ENCODE data around the gene SLAIN2.
"Not testable (repeated sequence)": the region's sequence is repeated elsewhere in the genome, so short reads cannot be mapped to it uniquely, and the experiment has no call there.

SLAIN2 gene

GRCh38 chr4:48311896-48312295 lies 29.4 kb upstream of the SLAIN2 start:
- Histone ChIP-seq H3K4me1 (ENCODE audit: control insufficient read depth, insufficient read depth, low read length) (no peaks in the 10 kb centered on the region), H3K9me3 (ENCODE audit: control insufficient read depth, insufficient read depth, low read length) (no peaks in the 10 kb centered on the region), H3K27ac (ENCODE audit: low read length) (no peak overlapping the region), H3K36me3 (ENCODE audit: control insufficient read depth, insufficient read depth, low read length) (no peaks in the 10 kb centered on the region), H3K27me3 (ENCODE audit: control insufficient read depth, insufficient read depth, low read length) (no peaks in the 10 kb centered on the region), H3K4me3 (ENCODE audit: low read length) (no peak overlapping the region)
- no peak for DNase-seq (ENCODE audit: low read depth, low spot score)
- WGBS (ENCODE audit: insufficient coverage, insufficient read length), result no CpG with 5 or more reads among the region's 3 CpGs

- H3K4me1 ChIP-seq (ENCODE audit: control insufficient read depth, insufficient read depth, low read length); H3K27ac ChIP-seq (ENCODE audit: low read length); H3K36me3 ChIP-seq (ENCODE audit: control insufficient read depth, insufficient read depth, low read length); H3K27me3 ChIP-seq (ENCODE audit: control insufficient read depth, insufficient read depth, low read length); H3K4me3 ChIP-seq (ENCODE audit: low read length); H3K9me3 ChIP-seq (ENCODE audit: control insufficient read depth, insufficient read depth, low read length); DNase-seq (ENCODE audit: low read depth, low spot score): not testable (repeated sequence)
Observed at GRCh38 chr4:48314746-48315145, 26.6 kb upstream of the SLAIN2 start.

- Histone ChIP-seq H3K4me1 (ENCODE audit: control insufficient read depth, insufficient read depth, low read length) (no peaks in the 10 kb centered on the region), H3K27me3 (ENCODE audit: control insufficient read depth, insufficient read depth, low read length) (no peaks in the 10 kb centered on the region), H3K4me3 (ENCODE audit: low read length) (no peak overlapping the region), H3K27ac (ENCODE audit: low read length) (no peak overlapping the region), H3K36me3 (ENCODE audit: control insufficient read depth, insufficient read depth, low read length) (no peaks in the 10 kb centered on the region), H3K9me3 (ENCODE audit: control insufficient read depth, insufficient read depth, low read length) (no peaks in the 10 kb centered on the region)
- WGBS (ENCODE audit: insufficient coverage, insufficient read length), result no CpG with 5 or more reads among the region's 7 CpGs
- DNase-seq (ENCODE audit: low read depth, low spot score), result no peak
Observed at GRCh38 chr4:48315728-48316630, 25.4 kb upstream of the SLAIN2 start.

- H3K27me3 ChIP-seq (ENCODE audit: control insufficient read depth, insufficient read depth, low read length), result no peaks in the 10 kb centered on the region
- no CpG with 5 or more reads among the region's 2 CpGs for WGBS (ENCODE audit: insufficient coverage, insufficient read length)
- H3K4me3 ChIP-seq (ENCODE audit: low read length), result no peak overlapping the region
- no peaks in the 10 kb centered on the region for H3K36me3 ChIP-seq (ENCODE audit: control insufficient read depth, insufficient read depth, low read length)
- no peak for DNase-seq (ENCODE audit: low read depth, low spot score)
- H3K4me1 ChIP-seq (ENCODE audit: control insufficient read depth, insufficient read depth, low read length), result no peaks in the 10 kb centered on the region
- H3K9me3 ChIP-seq (ENCODE audit: control insufficient read depth, insufficient read depth, low read length), result no peaks in the 10 kb centered on the region
- no peak overlapping the region for H3K27ac ChIP-seq (ENCODE audit: low read length)
Observed at GRCh38 chr4:48321312-48321711, 20.0 kb upstream of the SLAIN2 start.

- Histone ChIP-seq H3K4me3 (ENCODE audit: low read length) (no peak overlapping the region), H3K4me1 (ENCODE audit: control insufficient read depth, insufficient read depth, low read length) (no peaks in the 10 kb centered on the region), H3K27ac (ENCODE audit: low read length) (no peak overlapping the region), H3K36me3 (ENCODE audit: control insufficient read depth, insufficient read depth, low read length) (no peaks in the 10 kb centered on the region), H3K9me3 (ENCODE audit: control insufficient read depth, insufficient read depth, low read length) (no peaks in the 10 kb centered on the region), H3K27me3 (ENCODE audit: control insufficient read depth, insufficient read depth, low read length) (no peaks in the 10 kb centered on the region)
- no CpG with 5 or more reads among the region's 2 CpGs for WGBS (ENCODE audit: insufficient coverage, insufficient read length)
- no peak for DNase-seq (ENCODE audit: low read depth, low spot score)
Observed at GRCh38 chr4:48322063-48322462, 19.3 kb upstream of the SLAIN2 start.

GRCh38 chr4:48324281-48324680 lies 17.0 kb upstream of the SLAIN2 start:
- H3K4me1 ChIP-seq (ENCODE audit: control insufficient read depth, insufficient read depth, low read length), result no peaks in the 10 kb centered on the region
- no CpG with 5 or more reads among the region's 2 CpGs for WGBS (ENCODE audit: insufficient coverage, insufficient read length)
- no peak overlapping the region for H3K27ac ChIP-seq (ENCODE audit: low read length)

GRCh38 chr4:48329193-48329592 lies 12.1 kb upstream of the SLAIN2 start:
- DNase-seq (ENCODE audit: low read depth, low spot score), result no peak
- Histone ChIP-seq H3K9me3 (ENCODE audit: control insufficient read depth, insufficient read depth, low read length) (no peaks in the 10 kb centered on the region), H3K27ac (ENCODE audit: low read length) (no peak overlapping the region), H3K36me3 (ENCODE audit: control insufficient read depth, insufficient read depth, low read length) (no peaks in the 10 kb centered on the region), H3K4me3 (ENCODE audit: low read length) (no peak overlapping the region), H3K4me1 (ENCODE audit: control insufficient read depth, insufficient read depth, low read length) (no peaks in the 10 kb centered on the region), H3K27me3 (ENCODE audit: control insufficient read depth, insufficient read depth, low read length) (no peaks in the 10 kb centered on the region)
- WGBS (ENCODE audit: insufficient coverage, insufficient read length), result no CpG with 5 or more reads among the region's 1 CpG

More at GRCh38 chr4:48324281-48324680, 17.0 kb upstream of the SLAIN2 start:
- H3K36me3 ChIP-seq (ENCODE audit: control insufficient read depth, insufficient read depth, low read length), result no peaks in the 10 kb centered on the region
- no peaks in the 10 kb centered on the region for H3K27me3 ChIP-seq (ENCODE audit: control insufficient read depth, insufficient read depth, low read length)
- no peaks in the 10 kb centered on the region for H3K9me3 ChIP-seq (ENCODE audit: control insufficient read depth, insufficient read depth, low read length)
- DNase-seq (ENCODE audit: low read depth, low spot score), result no peak
- no peak overlapping the region for H3K4me3 ChIP-seq (ENCODE audit: low read length)

GRCh38 chr4:48329976-48330375 lies 11.4 kb upstream of the SLAIN2 start:
- H3K36me3 ChIP-seq (ENCODE audit: control insufficient read depth, insufficient read depth, low read length), result no peaks in the 10 kb centered on the region
- no peaks in the 10 kb centered on the region for H3K9me3 ChIP-seq (ENCODE audit: control insufficient read depth, insufficient read depth, low read length)
- H3K27me3 ChIP-seq (ENCODE audit: control insufficient read depth, insufficient read depth, low read length), result no peaks in the 10 kb centered on the region
- H3K4me1 ChIP-seq (ENCODE audit: control insufficient read depth, insufficient read depth, low read length), result no peaks in the 10 kb centered on the region
- DNase-seq (ENCODE audit: low read depth, low spot score), result no peak
- H3K27ac ChIP-seq (ENCODE audit: low read length), result no peak overlapping the region
- H3K4me3 ChIP-seq (ENCODE audit: low read length), result no peak overlapping the region

- DNase-seq (ENCODE audit: low read depth, low spot score), result no peak
- Histone ChIP-seq H3K4me1 (ENCODE audit: control insufficient read depth, insufficient read depth, low read length) (no peaks in the 10 kb centered on the region), H3K36me3 (ENCODE audit: control insufficient read depth, insufficient read depth, low read length) (no peaks in the 10 kb centered on the region), H3K27ac (ENCODE audit: low read length) (no peak overlapping the region), H3K4me3 (ENCODE audit: low read length) (no peak overlapping the region), H3K27me3 (ENCODE audit: control insufficient read depth, insufficient read depth, low read length) (no peaks in the 10 kb centered on the region), H3K9me3 (ENCODE audit: control insufficient read depth, insufficient read depth, low read length) (no peaks in the 10 kb centered on the region)
- WGBS (ENCODE audit: insufficient coverage, insufficient read length), result no CpG with 5 or more reads among the region's 9 CpGs
Observed at GRCh38 chr4:48331577-48332330, 9.6 kb upstream of the SLAIN2 start.

GRCh38 chr4:48332661-48333060 lies 8.7 kb upstream of the SLAIN2 start:
- DNase-seq (ENCODE audit: low read depth, low spot score), result no peak
- H3K27ac ChIP-seq (ENCODE audit: low read length), result no peak overlapping the region
- H3K27me3 ChIP-seq (ENCODE audit: control insufficient read depth, insufficient read depth, low read length), result no peaks in the 10 kb centered on the region
- no peaks in the 10 kb centered on the region for H3K4me1 ChIP-seq (ENCODE audit: control insufficient read depth, insufficient read depth, low read length)
- H3K36me3 ChIP-seq (ENCODE audit: control insufficient read depth, insufficient read depth, low read length), result no peaks in the 10 kb centered on the region
- H3K9me3 ChIP-seq (ENCODE audit: control insufficient read depth, insufficient read depth, low read length), result no peaks in the 10 kb centered on the region
- no CpG with 5 or more reads among the region's 5 CpGs for WGBS (ENCODE audit: insufficient coverage, insufficient read length)
- H3K4me3 ChIP-seq (ENCODE audit: low read length), result no peak overlapping the region
